Astrocyte (in vitro differentiated cells and primary cell): ENCODE measurements around the gene TRAPPC12. TPM values are rescaled to one million over a fixed set of nuclear protein-coding genes. Genes with fewer than 3 reads are reported as not detected.

Source experiments
- DNase-seq: peaks from one replicate; pipeline ENCODE4 v3.0.0-alpha.2; 2010; ENCODE audit warnings: low read depth
- FAIRE-seq: peaks from 2 replicates; lab custom pipeline; 2011; peaks lifted over from hg19 to GRCh38; lab: Jason Lieb, UNC
- H2AFZ ChIP-seq: 2 replicates; pipeline ENCODE4 v1.6.0; 2012; ENCODE audit warnings: low read depth, low read length, inconsistent platforms
- H3K27ac ChIP-seq: 2 replicates; pipeline ENCODE4 v1.5.1; 2011; ENCODE audit warnings: low read depth, low read length, inconsistent platforms
- H3K27me3 ChIP-seq: 2 replicates; pipeline ENCODE4 v1.6.0; 2011; ENCODE audit warnings: low read length, inconsistent platforms; ENCODE audit not compliant: insufficient read depth
- H3K36me3 ChIP-seq: 2 replicates; pipeline ENCODE4 v1.5.1; 2011; ENCODE audit warnings: low read length, inconsistent platforms; ENCODE audit not compliant: insufficient read depth
- H3K4me1 ChIP-seq: 2 replicates; pipeline ENCODE4 v1.5.1; 2011; ENCODE audit warnings: low read length, inconsistent platforms; ENCODE audit not compliant: insufficient read depth
- H3K4me2 ChIP-seq: 2 replicates; pipeline ENCODE4 v1.6.0; 2012; ENCODE audit warnings: low read length, inconsistent platforms
- H3K4me3 ChIP-seq: 2 replicates; pipeline ENCODE4 v1.5.1; 2011; ENCODE audit warnings: low read depth, mild to moderate bottlenecking, low read length, inconsistent platforms; ENCODE audit not compliant: insufficient read depth
- H3K79me2 ChIP-seq: 2 replicates; pipeline ENCODE4 v1.6.0; 2012; ENCODE audit warnings: mild to moderate bottlenecking, low read length, inconsistent platforms; ENCODE audit not compliant: insufficient read depth
- H3K9ac ChIP-seq: 2 replicates; pipeline ENCODE4 v1.6.0; 2012; ENCODE audit warnings: mild to moderate bottlenecking, low read length, inconsistent platforms
- H3K9me3 ChIP-seq: 2 replicates; pipeline ENCODE4 v1.5.1; 2012; ENCODE audit warnings: low read depth, mild to moderate bottlenecking, low read length, inconsistent platforms; ENCODE audit not compliant: insufficient read depth
- H4K20me1 ChIP-seq: 2 replicates; pipeline ENCODE4 v1.6.0; 2012; ENCODE audit warnings: low read length, inconsistent platforms; ENCODE audit not compliant: insufficient read depth
- H3K27ac Mint-ChIP-seq: one replicate; pipeline ENCODE4 v1.8.0; 2021; ENCODE audit warnings: mild to moderate bottlenecking, mixed read lengths; ENCODE audit not compliant: unreplicated experiment
- H3K27me3 Mint-ChIP-seq: one replicate; pipeline ENCODE4 v1.8.0; 2021; ENCODE audit warnings: low read depth, mixed read lengths; ENCODE audit not compliant: unreplicated experiment
- H3K36me3 Mint-ChIP-seq: one replicate; pipeline ENCODE4 v1.8.0; 2021; ENCODE audit warnings: low read depth, mixed read lengths; ENCODE audit not compliant: unreplicated experiment
- H3K4me1 Mint-ChIP-seq: one replicate; pipeline ENCODE4 v1.8.0; 2021; ENCODE audit warnings: low read depth, mixed read lengths; ENCODE audit not compliant: unreplicated experiment
- H3K4me3 Mint-ChIP-seq: one replicate; pipeline ENCODE4 v1.8.0; 2021; ENCODE audit warnings: mild to moderate bottlenecking, moderate library complexity, mixed read lengths; ENCODE audit not compliant: unreplicated experiment
- H3K9me3 Mint-ChIP-seq: one replicate; pipeline ENCODE4 v1.8.0; 2021; ENCODE audit warnings: mild to moderate bottlenecking, mixed read lengths; ENCODE audit not compliant: unreplicated experiment
- CTCF ChIP-seq: IDR thresholded peaks from 2 replicates; pipeline ENCODE4 v1.5.1; 2011; ENCODE audit warnings: low read depth, mild to moderate bottlenecking, inconsistent platforms, low read length, moderate library complexity; ENCODE audit not compliant: insufficient read depth
- EZH2 ChIP-seq: IDR thresholded peaks from 2 replicates; pipeline ENCODE4 v1.6.1; 2012; ENCODE audit warnings: mild to moderate bottlenecking, low read length, inconsistent platforms; ENCODE audit not compliant: insufficient read depth
- total RNA-seq: library from RNA; stranded (reverse); gene quantifications from 2 replicates; pipeline ENCODE4 v1.2.1, GENCODE V29; 2021

TRAPPC12 gene
- total RNA-seq, 1 donor from 2014 or later, result 62.1 TPM

DNA sequence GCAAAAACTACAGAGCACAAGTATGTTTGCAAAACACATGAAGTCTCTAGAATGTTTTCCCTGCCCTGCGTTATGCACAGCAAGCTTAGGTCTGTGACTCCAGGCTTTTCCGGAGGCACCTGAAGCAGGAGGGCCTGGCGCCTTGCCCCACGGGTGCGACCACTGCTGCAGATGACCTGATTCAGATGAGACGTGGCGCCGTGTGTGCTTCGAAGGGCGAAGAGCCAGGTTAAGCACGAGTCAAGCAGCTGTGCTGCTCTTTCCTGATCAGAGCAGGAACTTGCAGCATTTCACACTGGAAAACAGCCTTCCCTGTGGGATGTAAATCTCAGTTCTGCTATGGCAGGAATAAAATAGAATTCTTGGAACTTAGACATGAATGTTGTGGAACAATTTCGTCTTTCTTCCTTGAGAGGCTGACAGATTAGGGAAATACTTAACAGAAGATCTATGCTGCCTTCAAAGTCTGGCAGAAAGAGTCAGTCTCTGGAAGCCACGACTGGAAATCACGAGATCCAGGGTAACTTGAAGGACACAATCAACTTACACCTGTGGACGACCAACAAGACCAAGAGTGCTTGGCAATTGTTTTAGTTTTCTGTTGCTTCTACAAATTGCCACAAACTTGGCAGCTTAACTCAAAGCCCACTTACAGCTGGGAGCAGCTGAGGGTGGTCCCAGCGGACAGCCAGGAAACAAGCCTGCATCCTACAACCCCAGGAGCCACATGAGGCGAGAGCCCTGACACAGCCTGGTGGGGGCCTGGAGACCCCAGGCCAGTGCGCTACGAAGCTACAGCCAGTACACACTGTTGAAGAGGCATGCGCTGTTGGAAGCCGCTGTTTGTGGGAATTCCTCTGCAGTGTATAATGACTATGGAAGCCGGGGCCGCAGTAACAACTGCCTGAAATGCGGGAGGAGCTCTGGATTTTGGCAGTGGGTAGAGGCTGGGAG, 44.8 kb upstream of the TRAPPC12 start:
- no peaks in the 10 kb centered on the region for H3K79me2 ChIP-seq
- TF ChIP-seq CTCF, result no peak
- TF ChIP-seq EZH2, result no peak
- peaks cover 29% of the 10 kb centered on the region for H3K36me3 Mint-ChIP-seq
- H3K9me3 Mint-ChIP-seq, result no peaks in the 10 kb centered on the region
- H4K20me1 ChIP-seq, result peaks cover 3% of the 10 kb centered on the region
- no peaks in the 10 kb centered on the region for H3K9me3 ChIP-seq
- H3K27ac Mint-ChIP-seq, result no peak overlapping the region
- no peak overlapping the region for H3K4me2 ChIP-seq
- no peaks in the 10 kb centered on the region for H3K27me3 Mint-ChIP-seq
- no peaks in the 10 kb centered on the region for H3K27me3 ChIP-seq
- no peak overlapping the region for H3K27ac ChIP-seq
- peaks cover 5% of the 10 kb centered on the region for H3K36me3 ChIP-seq
- DNase-seq (no peak), FAIRE-seq (no peak)
- H2AFZ ChIP-seq, result no peak overlapping the region
- no peak overlapping the region for H3K4me3 Mint-ChIP-seq
- H3K9ac ChIP-seq, result no peak overlapping the region
- H3K4me1 Mint-ChIP-seq, result no peaks in the 10 kb centered on the region
- H3K4me1 ChIP-seq, result no peaks in the 10 kb centered on the region
- H3K4me3 ChIP-seq, result no peak overlapping the region

DNA sequence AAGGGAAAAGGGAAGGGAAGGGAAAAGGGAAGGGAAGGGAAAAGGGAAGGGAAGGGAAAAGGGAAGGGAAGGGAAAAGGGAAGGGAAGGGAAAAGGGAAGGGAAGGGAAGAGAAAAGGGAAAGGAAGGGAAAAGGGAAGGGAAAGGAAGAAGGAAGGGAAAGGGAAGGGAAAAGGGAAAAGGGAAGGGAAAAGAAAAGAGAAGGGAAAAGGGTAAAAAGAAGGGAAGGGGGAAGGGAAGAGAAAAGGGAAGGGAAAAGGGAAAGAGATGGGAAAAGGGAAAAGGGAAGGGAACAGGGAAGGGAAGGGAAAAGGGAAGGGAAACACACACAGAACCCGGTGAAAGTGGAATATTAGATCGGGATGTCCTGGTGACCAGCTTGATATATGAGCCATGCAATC, 42.6 kb upstream of the TRAPPC12 start:
- Histone ChIP-seq H3K9ac (no peak overlapping the region), H4K20me1 (peaks cover 9% of the 10 kb centered on the region), H3K27me3 (no peaks in the 10 kb centered on the region), H3K27ac (no peak overlapping the region), H3K4me2 (no peak overlapping the region), H3K36me3 (no peaks in the 10 kb centered on the region), H2AFZ (no peak overlapping the region), H3K9me3 (no peaks in the 10 kb centered on the region), H3K4me1 (no peaks in the 10 kb centered on the region), H3K4me3 (no peak overlapping the region), H3K79me2 (no peaks in the 10 kb centered on the region)
- Mint-ChIP-seq H3K27ac (no peak overlapping the region), H3K4me1 (no peaks in the 10 kb centered on the region), H3K9me3 (no peaks in the 10 kb centered on the region), H3K27me3 (no peaks in the 10 kb centered on the region), H3K36me3 (peaks cover 20% of the 10 kb centered on the region), H3K4me3 (no peak overlapping the region)
- TF ChIP-seq CTCF (no peak), EZH2 (no peak)
- DNase-seq, result no peak
- FAIRE-seq, result no peak

DNA sequence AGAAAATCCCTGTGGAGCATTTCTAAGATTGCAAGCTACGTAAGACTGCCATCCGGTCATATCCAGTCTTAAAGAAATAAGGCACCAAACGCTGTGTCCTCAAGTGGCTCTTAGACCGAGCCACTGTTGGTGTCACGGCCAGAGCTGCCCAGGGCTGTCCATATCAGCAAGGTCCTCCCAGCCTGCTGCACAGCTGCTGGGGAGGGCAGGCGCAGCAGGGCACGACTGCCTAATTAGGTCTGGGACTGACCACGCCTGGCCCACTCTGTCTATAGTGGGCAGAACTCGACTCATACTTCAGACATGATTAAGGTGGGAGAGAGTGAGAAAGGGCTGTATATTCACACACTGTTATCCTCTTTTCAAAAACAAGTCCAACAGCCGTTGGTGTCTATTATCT, 41.2 kb upstream of the TRAPPC12 start:
- no peak for DNase-seq
- Histone ChIP-seq H3K9me3 (no peaks in the 10 kb centered on the region), H3K4me1 (no peaks in the 10 kb centered on the region), H3K9ac (no peak overlapping the region), H2AFZ (no peak overlapping the region), H3K27ac (no peak overlapping the region), H3K36me3 (no peaks in the 10 kb centered on the region), H4K20me1 (peaks cover 9% of the 10 kb centered on the region), H3K4me3 (no peak overlapping the region), H3K27me3 (no peaks in the 10 kb centered on the region), H3K4me2 (no peak overlapping the region), H3K79me2 (no peaks in the 10 kb centered on the region)
- no peak overlapping the region for H3K4me3 Mint-ChIP-seq
- no peak for TF ChIP-seq CTCF
- TF ChIP-seq EZH2, result no peak
- peaks cover 17% of the 10 kb centered on the region for H3K36me3 Mint-ChIP-seq
- H3K4me1 Mint-ChIP-seq, result no peaks in the 10 kb centered on the region
- no peak for FAIRE-seq
- no peak overlapping the region for H3K27ac Mint-ChIP-seq
- H3K27me3 Mint-ChIP-seq, result no peaks in the 10 kb centered on the region
- no peaks in the 10 kb centered on the region for H3K9me3 Mint-ChIP-seq
